Islet precursor cell (in vitro differentiated cells): Measurements from ENCODE around the gene TRIO.

ENCODE experiments used
- DNase-seq: peaks from one replicate; pipeline ENCODE4 v3.0.0-alpha.2; 2018

The TRIO gene

DNA sequence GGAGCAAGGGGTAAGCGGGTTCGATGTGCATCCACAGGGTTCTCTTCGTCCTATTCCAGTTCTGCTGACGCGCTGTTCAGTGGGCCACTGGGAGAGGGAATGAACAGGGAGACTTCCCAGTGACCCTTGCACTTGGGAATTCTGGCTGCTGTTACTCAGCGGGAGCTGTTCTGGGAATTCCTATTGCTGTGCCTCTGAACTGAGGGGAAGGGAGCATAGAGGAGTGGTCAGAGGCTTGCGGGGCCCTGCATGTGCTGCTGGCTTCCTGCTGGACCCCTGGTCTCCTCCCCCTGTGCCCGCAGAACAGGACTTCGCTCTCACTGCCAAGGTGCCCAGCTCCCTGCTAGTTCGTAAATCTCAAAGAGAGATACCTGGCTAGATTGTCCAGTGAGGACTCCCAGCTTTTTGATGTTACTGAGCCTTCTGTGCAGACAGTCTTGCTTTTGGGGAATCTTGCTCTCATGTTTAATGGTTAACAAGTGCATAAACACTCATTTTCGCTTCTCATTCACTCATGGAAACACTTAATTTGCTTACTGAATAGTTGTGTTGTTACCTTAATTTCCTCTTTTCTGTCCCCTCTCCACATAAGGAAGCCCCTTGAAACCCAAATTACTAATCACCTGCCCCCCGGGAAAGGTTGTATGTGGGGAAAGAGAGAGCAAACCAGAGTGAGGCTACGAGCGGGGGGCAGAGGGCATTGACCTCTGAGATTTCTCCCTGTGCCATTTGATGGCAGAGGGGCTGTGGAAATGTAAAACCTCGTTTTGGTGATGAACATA, 5.9 kb downstream of the TRIO start:
- peak; percentile 78 for DNase-seq

- no peak for DNase-seq
Measured at GRCh38 chr5:14149672-14150274, 6.6 kb downstream of the TRIO start.

DNA sequence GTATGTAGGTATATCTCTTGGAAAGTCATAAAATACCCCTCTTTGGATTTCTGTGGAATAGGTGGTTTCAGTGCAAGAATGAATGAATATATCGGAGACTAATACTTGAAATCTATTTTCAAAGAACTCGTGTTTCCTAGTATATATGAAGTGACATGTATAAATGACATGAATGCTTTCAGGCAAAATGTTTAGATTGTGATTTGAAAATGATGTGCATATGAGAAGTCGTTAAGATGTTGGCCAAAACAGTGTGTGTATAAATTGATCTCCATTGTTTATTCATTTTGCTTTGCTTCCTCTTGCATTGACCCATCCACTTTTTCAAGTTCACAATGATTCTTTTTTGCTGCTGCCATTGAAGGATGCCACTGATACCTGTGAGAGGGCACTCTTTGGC, 8.3 kb downstream of the TRIO start:
- DNase-seq, result no peak

GRCh38 chr5:14153071-14153864, 10.1 kb downstream of the TRIO start:
- DNase-seq, result peak; percentile 72

GRCh38 chr5:14153932-14154731, 11.0 kb downstream of the TRIO start:
- peak; percentile 97 for DNase-seq

DNA sequence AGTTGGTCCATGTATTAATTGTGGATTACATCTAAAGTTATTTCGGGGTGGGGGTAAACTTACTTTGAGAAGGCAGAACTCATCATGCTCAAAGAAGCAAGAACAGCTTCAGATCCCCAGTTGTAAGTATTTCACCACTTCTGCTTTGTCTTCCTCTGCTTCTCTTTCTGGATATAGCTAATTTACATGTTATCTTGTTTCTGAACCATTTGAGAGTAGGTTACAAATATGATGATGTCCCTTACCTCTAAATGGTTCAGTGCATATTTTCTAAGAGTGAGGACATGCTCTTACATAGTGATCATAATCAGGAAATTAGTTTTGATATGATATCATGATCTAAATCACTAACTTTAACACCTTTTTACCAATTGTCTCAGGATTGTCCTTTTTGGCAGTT, 11.9 kb downstream of the TRIO start:
- DNase-seq, result no peak

- DNase-seq, result no peak
Measured at GRCh38 chr5:14155739-14156138, 12.6 kb downstream of the TRIO start.

DNA sequence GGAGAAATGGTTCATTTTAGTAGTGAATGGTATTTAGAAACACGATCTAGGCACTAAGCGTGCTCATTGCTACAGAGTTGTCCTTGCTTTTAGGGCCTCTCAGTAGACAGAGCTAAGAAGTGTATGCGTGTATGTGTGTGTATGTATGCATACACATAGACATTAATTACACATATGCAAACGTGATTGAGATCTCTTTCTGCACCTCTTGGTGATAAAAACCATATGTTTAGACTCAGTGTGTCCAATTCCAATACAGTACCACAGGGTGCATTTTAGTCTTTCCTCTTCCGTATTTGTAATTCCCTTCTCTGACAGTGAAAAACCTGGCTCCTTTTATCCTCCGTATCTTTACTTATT, 13.1 kb downstream of the TRIO start:
- DNase-seq, result no peak

- peak; percentile 88 for DNase-seq
Measured at GRCh38 chr5:14156650-14157492, 13.7 kb downstream of the TRIO start.

GRCh38 chr5:14157493-14157782, 14.3 kb downstream of the TRIO start:
- DNase-seq, result no peak

DNA sequence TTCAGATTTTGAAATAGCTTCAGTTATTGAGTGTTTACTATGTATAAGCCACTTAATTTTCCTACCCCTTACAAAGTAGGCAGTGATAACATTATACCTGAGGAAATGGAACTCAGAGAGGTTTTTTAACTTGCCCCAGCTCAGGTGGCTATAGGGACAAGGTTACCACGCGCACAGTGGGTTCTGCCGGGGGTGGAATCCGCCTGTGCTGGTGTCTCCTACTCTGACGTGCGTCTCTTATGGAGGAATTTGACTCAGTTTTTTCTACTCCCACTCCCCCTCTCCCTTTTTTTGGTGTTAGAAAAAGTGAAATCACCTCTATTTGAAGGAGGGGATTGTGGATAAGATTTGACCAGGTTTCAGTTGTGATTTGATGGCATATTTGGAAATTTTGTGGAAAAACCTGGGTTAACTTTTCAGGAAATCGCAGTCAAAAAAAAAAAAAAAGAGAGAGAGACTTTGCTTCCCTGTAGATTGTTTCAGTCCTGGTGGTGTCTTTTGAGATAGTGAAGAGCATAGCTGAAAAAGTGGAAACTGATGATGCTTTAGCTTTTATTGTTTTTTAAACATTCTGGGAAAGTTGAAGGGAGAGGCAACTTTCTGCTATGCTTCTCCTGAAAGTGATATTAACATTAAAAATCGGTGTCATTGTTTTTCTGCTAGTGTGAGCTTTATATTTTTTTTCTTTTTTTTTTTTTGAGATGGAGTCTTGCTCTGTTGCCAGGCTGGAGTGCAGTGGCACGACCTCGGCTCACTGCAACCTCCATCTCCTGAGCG, 15.9 kb downstream of the TRIO start:
- DNase-seq, result no peak

DNA sequence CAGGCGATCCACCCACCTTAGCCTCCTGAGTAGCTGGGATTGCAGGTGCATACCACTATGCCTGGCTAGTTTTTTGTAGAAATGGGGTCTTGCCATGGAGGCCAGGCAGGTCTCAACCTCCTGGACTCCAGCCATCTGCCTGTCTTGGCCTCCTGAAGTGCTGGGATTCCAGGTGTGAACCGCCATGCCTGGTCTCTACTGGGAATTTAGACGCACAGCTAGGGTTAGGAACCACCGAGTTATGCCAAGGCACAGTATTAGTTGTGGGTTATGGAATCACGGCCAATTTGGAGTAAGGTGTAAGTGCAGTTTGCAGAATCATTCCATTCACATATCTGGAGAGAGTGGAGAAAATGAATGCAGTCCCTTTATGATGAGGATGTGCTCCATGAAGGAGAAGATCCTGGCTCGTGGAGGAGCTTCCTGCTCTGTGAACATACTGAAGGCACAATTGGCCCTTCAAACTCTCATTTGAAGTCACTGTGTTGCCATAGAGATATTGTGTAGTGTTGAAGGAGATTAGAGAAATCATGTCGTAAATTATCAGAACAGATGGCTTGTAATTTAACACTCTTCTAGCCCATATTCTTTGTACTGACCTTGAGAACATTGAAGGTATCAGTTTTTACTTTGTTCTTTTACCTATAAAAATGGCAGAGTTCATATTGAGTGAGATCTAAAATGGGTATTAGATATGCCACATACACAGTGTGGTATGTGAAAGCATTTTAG, 18.8 kb downstream of the TRIO start:
- DNase-seq, result no peak

DNA sequence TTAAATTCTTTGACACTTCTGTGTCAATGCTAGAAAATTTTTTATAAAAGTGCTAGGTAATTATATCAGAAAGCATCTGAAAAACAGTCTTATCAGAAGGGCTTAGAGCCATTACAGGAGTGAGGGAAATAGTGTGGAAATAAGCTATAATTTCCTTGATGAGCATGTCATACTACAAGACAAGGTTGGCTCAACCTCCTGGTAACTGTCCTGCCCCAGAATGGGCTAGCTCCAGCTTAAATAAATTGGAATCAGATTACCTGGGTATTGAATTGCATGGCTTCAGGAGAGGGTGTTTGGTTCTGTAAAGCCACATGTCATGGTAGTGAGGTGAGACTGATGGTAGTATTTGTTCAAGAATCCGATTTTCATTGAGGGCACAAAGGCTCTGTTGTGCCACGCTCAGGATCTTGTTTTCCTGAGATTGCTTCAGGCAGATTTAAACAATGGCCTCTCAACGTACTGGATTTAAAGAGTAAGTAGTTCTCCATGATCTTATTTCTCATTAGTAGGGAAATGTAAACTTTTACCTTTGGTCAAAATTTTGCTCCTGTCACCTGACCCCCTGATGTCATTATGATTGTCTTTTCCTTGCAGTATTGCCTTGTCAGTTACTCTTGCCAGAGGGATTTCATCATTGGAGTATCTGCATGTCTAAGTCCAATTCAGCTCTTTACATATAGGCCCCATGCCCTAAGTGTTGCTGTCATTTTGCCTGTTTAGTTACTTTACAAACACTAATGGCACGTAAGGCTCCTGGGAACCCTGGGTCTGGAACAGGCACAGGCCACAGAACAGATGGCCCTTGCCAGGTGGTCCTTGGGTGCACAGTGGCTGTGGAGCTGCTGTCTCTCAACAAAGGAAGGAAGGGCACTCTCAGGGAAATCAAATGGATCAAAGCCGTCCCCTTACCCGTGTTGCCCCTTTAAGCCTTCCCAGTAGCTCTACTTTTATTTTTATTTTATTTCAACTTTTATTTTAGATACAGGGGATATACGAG, 21.3 kb downstream of the TRIO start:
- DNase-seq, result no peak

- DNase-seq, result peak; percentile 93
Measured at GRCh38 chr5:14165375-14166106, 22.4 kb downstream of the TRIO start.

GRCh38 chr5:14166437-14166836, 23.3 kb downstream of the TRIO start:
- DNase-seq, result no peak

- DNase-seq, result no peak
Measured at GRCh38 chr5:14167211-14167845, 24.2 kb downstream of the TRIO start.

- DNase-seq, result no peak
Measured at GRCh38 chr5:14168144-14168792, 25.1 kb downstream of the TRIO start.

- no peak for DNase-seq
Measured at GRCh38 chr5:14168793-14169262, 25.7 kb downstream of the TRIO start.
